NCI-H226 (cell line): ENCODE results near the gene MYRFL.
"Not testable (repeated sequence)": the region's sequence is repeated elsewhere in the genome, so short reads cannot be mapped to it uniquely, and the experiment has no call there.

Experiments used
- DNase-seq: peaks from one replicate; pipeline ENCODE4 v3.0.0-alpha.2; 2015

MYRFL gene

DNA sequence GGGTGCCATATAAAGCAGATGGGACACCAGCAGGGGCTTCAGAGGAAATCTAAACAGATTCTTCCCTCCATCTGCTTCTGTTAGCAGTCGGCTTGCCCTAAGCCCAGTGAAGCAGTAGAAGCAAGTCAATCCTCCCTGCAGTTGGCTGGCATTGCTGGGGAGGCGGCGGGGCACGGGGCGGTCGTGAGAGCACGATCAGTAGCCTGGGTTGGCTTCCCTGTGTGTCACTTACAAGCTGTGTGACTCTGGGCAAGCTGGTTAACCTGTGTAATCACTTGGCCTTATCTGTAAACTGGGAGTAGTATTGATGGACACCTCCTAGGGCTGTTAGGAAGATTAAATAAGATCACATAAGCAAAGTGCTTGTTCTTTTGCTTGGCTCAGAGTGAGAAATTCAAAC, 19.4 kb downstream of the MYRFL start:
- no peak for DNase-seq

- no peak for DNase-seq
Measured at GRCh38 chr12:69844836-69845235, 19.8 kb downstream of the MYRFL start.

DNA sequence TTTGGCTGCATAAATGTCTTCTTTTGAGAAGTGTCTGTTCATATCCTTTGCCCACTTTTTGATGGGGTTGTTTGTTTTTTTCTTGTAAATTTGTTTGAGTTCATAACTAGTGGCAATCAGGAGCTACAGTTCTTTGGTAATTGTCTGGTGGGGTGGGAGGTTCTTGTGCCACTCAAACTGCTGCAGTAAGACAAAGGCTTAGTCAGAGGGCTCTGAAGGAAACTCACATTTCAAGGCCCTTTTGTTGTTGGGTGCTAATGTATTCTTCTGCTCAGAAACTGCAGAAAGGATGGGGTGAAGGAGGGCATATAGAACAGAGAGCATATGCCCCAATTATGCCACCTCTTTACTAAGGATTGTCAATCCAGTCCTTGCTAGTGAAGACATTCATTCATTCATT, 21.9 kb downstream of the MYRFL start:
- DNase-seq = no peak

GRCh38 chr12:69851976-69852375, 26.9 kb downstream of the MYRFL start:
- peak; percentile 31 for DNase-seq

- DNase-seq = not testable (repeated sequence)
Measured at GRCh38 chr12:69853176-69853961, 28.3 kb downstream of the MYRFL start.

GRCh38 chr12:69866698-69867097, 41.7 kb downstream of the MYRFL start:
- no peak for DNase-seq

GRCh38 chr12:69868695-69869094, 43.7 kb downstream of the MYRFL start:
- no peak for DNase-seq

DNA sequence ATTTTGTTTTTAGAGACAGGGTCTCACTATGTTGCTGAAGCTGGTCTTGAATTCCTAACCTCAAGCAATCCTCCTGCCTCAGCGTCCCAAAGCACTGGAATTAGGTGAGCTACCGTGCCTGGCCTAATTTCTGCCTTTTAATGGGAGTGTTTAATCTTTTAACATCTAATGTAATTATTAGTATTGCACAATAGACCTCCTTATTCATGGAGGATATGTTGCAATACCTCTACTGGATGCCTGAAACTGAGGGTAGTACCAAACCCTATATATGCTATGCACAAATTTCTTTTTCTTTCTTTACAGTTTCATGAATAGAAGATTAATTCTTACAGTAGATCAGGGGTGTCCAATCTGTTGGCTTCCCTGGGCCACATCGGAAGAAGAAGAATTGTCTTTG, 47.8 kb downstream of the MYRFL start:
- DNase-seq = peak; percentile 12

DNA sequence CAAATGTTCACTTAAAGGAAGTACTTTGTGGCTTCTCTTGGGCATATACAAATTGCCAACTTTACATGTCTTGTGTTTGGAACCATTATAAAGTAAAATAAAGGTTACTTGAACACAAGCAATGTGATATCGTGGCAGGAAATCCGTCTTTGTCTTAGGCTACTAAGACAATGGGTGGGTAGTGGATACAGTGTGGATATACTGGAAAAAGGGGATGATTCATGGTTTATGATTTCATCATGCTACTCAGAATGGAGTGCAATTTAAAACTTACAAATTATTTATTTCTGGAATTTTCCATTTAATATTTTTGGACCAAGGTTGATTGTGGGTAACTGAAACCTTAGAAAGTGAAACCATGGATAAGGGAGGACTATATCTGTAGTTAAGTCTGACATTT, 48.4 kb downstream of the MYRFL start:
- DNase-seq = peak; percentile 57

- DNase-seq = no peak
Measured at GRCh38 chr12:69874606-69875005, 49.6 kb downstream of the MYRFL start.

GRCh38 chr12:69875416-69875935, 50.4 kb downstream of the MYRFL start:
- no peak for DNase-seq

GRCh38 chr12:69879007-69879960, 54.3 kb downstream of the MYRFL start:
- peak; percentile 52 for DNase-seq

DNA sequence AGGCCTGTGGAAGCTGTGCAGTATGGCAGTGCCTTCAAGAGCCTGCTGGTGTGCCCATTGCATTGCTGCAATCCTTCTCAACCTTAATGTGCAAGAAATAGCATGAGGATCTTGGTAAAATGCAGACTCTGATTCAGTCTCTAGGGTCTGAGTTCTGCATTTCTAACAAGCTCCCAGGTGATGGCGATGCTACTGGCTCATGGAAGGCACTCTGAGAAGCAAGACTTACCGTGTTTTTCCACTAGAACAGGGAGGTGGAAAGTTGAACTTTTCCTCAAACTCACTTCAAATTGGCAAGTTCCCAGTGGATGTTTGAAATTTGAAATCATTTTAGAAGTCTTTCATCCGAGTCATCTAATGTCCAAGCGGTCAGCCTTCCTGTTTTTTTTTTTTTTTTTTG, 55.5 kb downstream of the MYRFL start:
- peak; percentile 52 for DNase-seq

- DNase-seq = no peak
Measured at GRCh38 chr12:69881771-69882170, 56.7 kb downstream of the MYRFL start.

- no peak for DNase-seq
Measured at GRCh38 chr12:69884386-69884785, 59.4 kb downstream of the MYRFL start.

DNA sequence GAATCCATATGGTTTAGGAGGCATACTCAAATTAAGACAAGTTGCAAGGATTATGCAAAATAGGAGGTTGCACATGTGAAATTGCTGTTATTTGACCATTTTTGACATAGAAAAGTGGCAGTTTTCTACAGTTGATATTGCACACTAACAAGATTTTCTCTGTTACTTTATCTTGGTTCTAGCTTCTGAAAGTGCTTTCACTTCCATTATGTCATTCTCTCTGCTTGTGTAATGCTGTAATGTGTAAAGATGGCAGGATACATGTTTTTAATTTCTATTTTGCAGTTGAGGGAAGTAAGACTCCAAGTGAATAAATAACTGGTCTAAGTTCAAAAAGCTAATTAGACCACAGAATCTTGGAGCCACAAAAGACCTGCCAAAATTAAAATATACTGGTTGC, 60.6 kb downstream of the MYRFL start:
- DNase-seq = no peak

GRCh38 chr12:69886109-69886508, 61.1 kb downstream of the MYRFL start:
- no peak for DNase-seq

DNA sequence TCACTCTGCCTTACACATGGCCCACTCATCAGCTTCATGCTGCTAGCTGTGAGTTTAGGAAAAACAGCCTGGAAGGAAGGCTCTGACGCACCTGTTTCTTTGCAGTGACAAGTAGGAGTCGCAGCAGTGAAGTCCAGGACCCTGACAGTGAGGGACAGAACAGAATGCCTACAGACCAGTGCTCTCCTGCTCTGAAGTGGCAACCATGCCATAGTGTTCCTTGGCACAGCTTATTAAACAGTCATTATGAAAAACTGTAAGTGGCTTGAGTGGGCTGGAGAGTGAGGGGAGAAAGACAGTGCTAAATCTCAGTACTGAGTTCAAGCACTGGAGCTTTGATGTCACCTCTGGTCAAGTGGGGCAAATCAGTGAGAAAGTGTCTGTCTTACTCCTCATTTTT, 61.7 kb downstream of the MYRFL start:
- no peak for DNase-seq

DNA sequence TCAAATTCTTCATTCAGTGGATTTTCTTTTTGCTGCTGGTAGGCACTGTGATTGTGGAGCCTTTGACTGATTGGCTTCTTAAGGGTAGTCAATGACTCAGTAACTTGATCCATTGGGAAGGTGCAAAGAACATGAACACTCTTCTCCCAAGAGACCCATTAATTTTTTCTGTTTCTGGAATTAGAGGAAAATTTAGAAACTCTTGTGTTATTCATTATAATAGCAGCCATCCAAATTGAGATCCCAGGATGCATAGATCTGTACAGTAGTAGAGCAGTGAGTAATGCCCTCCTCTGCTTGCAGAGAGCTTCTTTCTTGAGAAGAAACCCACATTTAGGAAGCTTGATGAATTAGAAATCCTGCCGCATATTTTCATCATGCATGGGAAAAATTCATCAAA, 63.9 kb downstream of the MYRFL start:
- no peak for DNase-seq

GRCh38 chr12:69894800-69895383, 69.9 kb downstream of the MYRFL start:
- no peak for DNase-seq

GRCh38 chr12:69896653-69897381, 71.8 kb downstream of the MYRFL start:
- DNase-seq = no peak

GRCh38 chr12:69897744-69898143, 72.7 kb downstream of the MYRFL start:
- peak; percentile 31 for DNase-seq

DNA sequence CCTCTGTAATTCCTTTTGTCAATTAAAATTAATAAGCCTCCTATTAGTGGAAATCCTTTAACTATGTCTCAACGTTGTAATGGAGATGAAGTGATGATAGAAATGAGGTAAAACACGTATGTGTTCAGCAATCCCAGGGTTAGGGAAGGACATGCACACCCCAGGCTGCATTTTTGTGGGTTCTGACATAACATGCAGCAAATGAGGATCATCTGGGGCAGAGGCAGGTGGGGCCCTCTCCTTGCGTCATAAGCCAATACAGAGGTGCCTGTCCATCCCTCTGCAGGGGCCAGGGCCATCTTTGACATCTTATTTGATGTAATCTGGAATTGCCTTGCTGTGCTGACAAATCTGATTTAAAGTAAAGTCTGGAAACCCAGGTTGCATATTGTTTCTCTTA, 73.2 kb downstream of the MYRFL start:
- peak; percentile 8 for DNase-seq
